Glomerular visceral epithelial cell (primary cell): ENCODE measurements around the gene TSPAN6.

Source experiments
- DNase-seq: peaks from one replicate; pipeline ENCODE4 v3.0.0-alpha.2; 2016; ENCODE audit errors: extremely low spot score

TSPAN6 gene

DNA sequence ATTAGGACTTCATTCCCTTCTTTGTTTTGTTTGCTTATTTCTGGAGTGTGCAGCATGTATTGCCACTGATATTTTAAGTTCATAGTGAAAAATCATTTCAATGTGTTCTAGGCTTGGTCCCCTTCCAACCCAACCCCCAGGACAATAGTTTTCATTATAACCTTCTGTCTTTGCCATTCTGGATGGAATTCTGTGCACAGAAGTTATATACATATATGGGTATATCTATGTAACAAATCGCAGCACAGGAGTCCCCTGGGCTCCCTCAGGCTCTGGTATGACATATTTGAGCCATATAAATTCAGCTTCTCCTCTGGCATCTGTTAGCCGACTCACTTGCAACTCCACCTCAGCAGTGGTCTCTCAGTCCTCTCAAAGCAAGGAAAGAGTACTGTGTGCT lies 52.0 kb downstream of the TSPAN6 start, which contains the start of gene TNMD:
Gene TNMD, plus strand, starts transcription at position 326 of the 400 bp plus-strand sequence. CDS start 83 bp downstream, outside the sequence.
- no peak for DNase-seq
